B cell (primary cell): ENCODE data around the gene CGNL1. TPM values are rescaled to one million over a fixed set of nuclear protein-coding genes. Genes with fewer than 3 reads are reported as not detected.

Experiments
- ATAC-seq: fragments of 200-7000 bp; cut with Tn5 transposase; one replicate; pipeline ENCODE4 v1.10.0; 2021; ENCODE audit warnings: low read depth, mild to moderate bottlenecking, moderate number of reproducible peaks, moderate library complexity
- CTCF ChIA-PET: fragments of 350-600 bp; sonication (Branson Sonifier 250); formaldehyde crosslinking; loops from one replicate; lab custom pipeline; 2021; ENCODE audit warnings: antibody characterized with exemption, inconsistent platforms; lab: Charles Lee
- POLR2A ChIA-PET: fragments of 350-600 bp; sonication (Branson Sonifier 250); formaldehyde crosslinking; loops from one replicate; lab custom pipeline; 2021; ENCODE audit warnings: antibody characterized with exemption; lab: Charles Lee
- DNase-seq: peaks from one replicate; pipeline ENCODE4 v3.0.0; 2013
- H2AFZ ChIP-seq: 2 replicates; pipeline ENCODE4 v1.6.1; 2012; ENCODE audit warnings: mild to moderate bottlenecking, low read depth, low read length; ENCODE audit not compliant: insufficient read depth, poor library complexity, severe bottlenecking
- H3K27ac ChIP-seq, 2 donors: 1 replicate in 1 of 2; 2 replicates in 1 of 2; pipeline ENCODE4 v1.5.1; 2012 to 2013; ENCODE audit warnings: low read length in 2 of 2, mild to moderate bottlenecking in 2 of 2, moderate library complexity in 1 of 2
- H3K27me3 ChIP-seq, 4 experiments: fragments of 200-600 bp in 1 of 4; sonication (generic) in 1 of 4; replicated peaks in 1 of 4; 1 replicate in 2 of 4; 2 replicates in 2 of 4; pipeline versions ENCODE4 v1.6.1 to v1.7.0; 2013 to 2016; ENCODE audit warnings: low read length in 3 of 4, mild to moderate bottlenecking in 2 of 4, mixed read lengths in 1 of 4, moderate library complexity in 1 of 4; ENCODE audit not compliant: insufficient read depth in 4 of 4, control insufficient read depth in 3 of 4; ENCODE audit errors: control extremely low read depth in 1 of 4
- H3K36me3 ChIP-seq, 2 experiments: replicated peaks in 1 of 2; 1 replicate in 1 of 2; 2 replicates in 1 of 2; pipeline versions ENCODE4 v1.6.1 to v1.7.1; 2013; ENCODE audit warnings: low read length in 1 of 2; ENCODE audit not compliant: insufficient read depth in 2 of 2, control insufficient read depth in 1 of 2; ENCODE audit errors: control extremely low read depth in 1 of 2, extremely low read depth in 1 of 2
- H3K4me1 ChIP-seq, 2 donors: fragments of 200-600 bp in 1 of 2; sonication (generic) in 1 of 2; 1 replicate in 1 of 2; 2 replicates in 1 of 2; pipeline versions ENCODE4 v1.5.1 to v1.6.1; 2013 to 2017; ENCODE audit warnings: low read length in 2 of 2; ENCODE audit not compliant: control insufficient read depth in 2 of 2, insufficient read depth in 2 of 2
- H3K4me2 ChIP-seq: replicated peaks from 2 replicates; pipeline ENCODE3; 2012; ENCODE audit warnings: mild to moderate bottlenecking, low read depth, low read length; ENCODE audit not compliant: poor library complexity, severe bottlenecking
- H3K4me3 ChIP-seq, 5 experiments: fragments of 200-600 bp in 1 of 5; sonication (generic) in 1 of 5; 1 replicate in 3 of 5; 2 replicates in 2 of 5; pipeline versions ENCODE4 v1.5.1 to v1.7.0; 2011 to 2016; ENCODE audit warnings: low read length in 4 of 5, mild to moderate bottlenecking in 4 of 5, low read depth in 2 of 5, control low read depth in 1 of 5, moderate library complexity in 1 of 5; ENCODE audit not compliant: insufficient read depth in 1 of 5; ENCODE audit errors: control extremely low read depth in 1 of 5, extremely low read depth in 1 of 5
- H3K79me2 ChIP-seq: fragments of 200-600 bp; sonication (generic); one replicate; pipeline ENCODE4 v1.6.0; 2016; ENCODE audit warnings: low read length; ENCODE audit not compliant: control insufficient read depth, insufficient read depth
- H3K9ac ChIP-seq: fragments of 200-600 bp; sonication (generic); 2 replicates; pipeline ENCODE4 v1.6.1; 2017; ENCODE audit warnings: mild to moderate bottlenecking, low read length, moderate library complexity
- H3K9me3 ChIP-seq, 3 donors: one replicate each; pipeline versions ENCODE4 v1.6.1 to v1.7.1; 2013; ENCODE audit warnings: low read length in 2 of 3; ENCODE audit not compliant: control insufficient read depth in 2 of 3, insufficient read depth in 1 of 3; ENCODE audit errors: control extremely low read depth in 1 of 3
- H4K20me1 ChIP-seq: 2 replicates; pipeline ENCODE4 v1.6.0; 2012; ENCODE audit warnings: mild to moderate bottlenecking, low read length; ENCODE audit not compliant: insufficient read depth, control insufficient read depth, poor library complexity, severe bottlenecking
- H3K27ac Mint-ChIP-seq: one replicate; pipeline ENCODE4 v1.8.0; 2021; ENCODE audit warnings: mixed read lengths
- H3K27me3 Mint-ChIP-seq: one replicate; pipeline ENCODE4 v1.8.0; 2021; ENCODE audit warnings: mixed read lengths
- H3K4me1 Mint-ChIP-seq: one replicate; pipeline ENCODE4 v1.8.0; 2021; ENCODE audit warnings: mixed read lengths
- H3K4me3 Mint-ChIP-seq: one replicate; pipeline ENCODE4 v1.8.0; 2021; ENCODE audit warnings: mixed read lengths
- H3K9me3 Mint-ChIP-seq: one replicate; pipeline ENCODE4 v1.8.0; 2022; ENCODE audit warnings: mixed read lengths; ENCODE audit not compliant: insufficient read depth
- EZH2 ChIP-seq: IDR thresholded peaks from 2 replicates; pipeline ENCODE4 v1.6.1; 2012; ENCODE audit warnings: borderline replicate concordance, low read depth, mild to moderate bottlenecking, moderate library complexity, low read length; ENCODE audit not compliant: insufficient read depth, poor library complexity, severe bottlenecking
- WGBS: methylation state at CpG from one replicate; pipeline ENCODE4 v1.1.5; 2013; ENCODE audit warnings: missing lambda C conversion rate; ENCODE audit not compliant: insufficient coverage; 5-methylcytosine and 5-hydroxymethylcytosine counted together
- intact Hi-C: fragments of 100-400 bp; cut with micrococcal nuclease; formaldehyde crosslinking; loops from one replicate; pipeline ENCODE4 v1.10.0; 2022
- polyA plus RNA-seq: library from polyadenylated mRNA; depleted of rRNA; stranded (reverse); fragments of >200 nt; gene quantifications from 2 replicates; pipeline ENCODE4 v1.2.3, GENCODE V29; 2012
- total RNA-seq, 2 donors: library from RNA; stranded (reverse); fragments of 120-200 nt in 1 of 2; gene quantifications; 1 replicate in 1 of 2; 2 replicates in 1 of 2; pipeline versions ENCODE4 v1.2.3 to v1.2.4, GENCODE V29; 2013 to 2022
- TF ChIP-seq, protein P1 (sequence below): fragments of 200-600 bp; IDR thresholded peaks from one replicate; pipeline ENCODE4 v1.8.0; 2022; ENCODE audit warnings: antibody characterized with exemption, mild to moderate bottlenecking

Gene CGNL1
- total and polyA plus RNA-seq, 2 donors (not counting 1 experiment from before 2014, with no cell fraction given): 0.03 to 0.12 TPM

DNA sequence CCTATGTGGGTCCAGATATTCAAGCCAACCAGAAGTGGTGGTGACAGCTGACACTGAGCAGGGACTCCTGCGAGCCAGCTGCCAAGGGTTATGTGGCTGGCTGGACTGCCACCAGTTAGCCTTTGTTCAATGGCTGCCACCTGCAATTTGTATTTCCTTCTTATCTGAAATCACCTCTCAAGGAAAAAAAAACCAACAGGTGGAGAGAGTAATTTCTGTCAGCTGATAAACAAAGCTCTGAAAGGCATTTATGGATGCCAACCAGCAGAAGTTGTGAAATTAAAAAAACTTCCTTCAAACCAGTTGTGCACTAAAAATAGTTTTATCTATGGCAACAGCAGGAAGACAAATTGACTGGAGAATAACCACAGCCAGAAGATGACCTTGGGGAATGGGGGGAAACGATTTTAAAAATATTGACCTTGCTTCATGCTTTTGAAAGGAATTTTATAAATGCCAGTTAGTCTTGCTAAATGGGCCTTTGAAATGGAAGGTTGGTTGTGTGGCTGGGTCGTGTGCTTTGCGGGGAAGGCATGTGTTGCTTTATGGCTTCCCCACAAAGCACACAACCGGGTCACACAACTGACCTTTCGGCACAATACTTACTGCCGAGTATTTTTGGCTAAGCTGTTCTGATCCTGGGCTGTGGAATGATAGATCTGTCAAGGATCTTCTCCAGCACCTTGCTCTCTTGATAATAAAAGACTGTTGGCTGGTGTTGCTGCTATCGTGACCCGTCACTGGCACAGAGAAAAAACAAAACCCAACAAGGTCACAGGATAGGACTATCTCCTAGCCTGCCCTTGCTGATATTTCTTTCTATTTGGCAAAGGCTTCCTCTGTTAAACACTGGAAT lies 218.9 kb downstream of the CGNL1 start:
- no peak overlapping the region for H3K9ac ChIP-seq
- no peaks in the 10 kb centered on the region for H4K20me1 ChIP-seq
- POLR2A ChIA-PET: no interaction called here
- Mint-ChIP-seq H3K4me1 (peaks cover 18% of the 10 kb centered on the region), H3K9me3 (peaks cover 2% of the 10 kb centered on the region), H3K27ac (no peak overlapping the region), H3K27me3 (peaks cover 1% of the 10 kb centered on the region), H3K4me3 (no peak overlapping the region)
- no peaks in the 10 kb centered on the region for H3K9me3 ChIP-seq
- no peak for TF ChIP-seq EZH2
- TF ChIP-seq, protein P1, sequence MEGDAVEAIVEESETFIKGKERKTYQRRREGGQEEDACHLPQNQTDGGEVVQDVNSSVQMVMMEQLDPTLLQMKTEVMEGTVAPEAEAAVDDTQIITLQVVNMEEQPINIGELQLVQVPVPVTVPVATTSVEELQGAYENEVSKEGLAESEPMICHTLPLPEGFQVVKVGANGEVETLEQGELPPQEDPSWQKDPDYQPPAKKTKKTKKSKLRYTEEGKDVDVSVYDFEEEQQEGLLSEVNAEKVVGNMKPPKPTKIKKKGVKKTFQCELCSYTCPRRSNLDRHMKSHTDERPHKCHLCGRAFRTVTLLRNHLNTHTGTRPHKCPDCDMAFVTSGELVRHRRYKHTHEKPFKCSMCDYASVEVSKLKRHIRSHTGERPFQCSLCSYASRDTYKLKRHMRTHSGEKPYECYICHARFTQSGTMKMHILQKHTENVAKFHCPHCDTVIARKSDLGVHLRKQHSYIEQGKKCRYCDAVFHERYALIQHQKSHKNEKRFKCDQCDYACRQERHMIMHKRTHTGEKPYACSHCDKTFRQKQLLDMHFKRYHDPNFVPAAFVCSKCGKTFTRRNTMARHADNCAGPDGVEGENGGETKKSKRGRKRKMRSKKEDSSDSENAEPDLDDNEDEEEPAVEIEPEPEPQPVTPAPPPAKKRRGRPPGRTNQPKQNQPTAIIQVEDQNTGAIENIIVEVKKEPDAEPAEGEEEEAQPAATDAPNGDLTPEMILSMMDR: no peak
- H3K79me2 ChIP-seq: no peaks in the 10 kb centered on the region
- no peak overlapping the region for H3K4me2 ChIP-seq
- intact Hi-C loops: no loop called here
- H3K36me3 ChIP-seq: no peaks in the 10 kb centered on the region
- no peak for ATAC-seq
- no peak for DNase-seq
- no peak overlapping the region for H3K27ac ChIP-seq
- peaks cover 19 to 20% of the 10 kb centered on the region in 2 donors for H3K4me1 ChIP-seq
- CTCF ChIA-PET: interaction anchor here (0.6 kb wide), 1 partner anchor 68 kb away, joined by 3 read pairs; no protein-coding TSS in a partner anchor
- no peak overlapping the region for H2AFZ ChIP-seq
- H3K27me3 ChIP-seq: peaks cover 0 to 3% (median 0%) of the 10 kb centered on the region in 4 experiments
- no peak overlapping the region for H3K4me3 ChIP-seq
- WGBS: 60% methylated on average over 4 of the region's 9 CpGs

- Histone ChIP-seq H3K27ac (no peak overlapping the region), H2AFZ (no peak overlapping the region), H4K20me1 (no peaks in the 10 kb centered on the region), H3K27me3 (no peaks in the 10 kb centered on the region), H3K4me1 (peaks cover 10 to 11% of the 10 kb centered on the region in 2 donors), H3K4me2 (no peak overlapping the region), H3K79me2 (no peaks in the 10 kb centered on the region), H3K4me3 (no peak overlapping the region), H3K9ac (no peak overlapping the region), H3K36me3 (no peaks in the 10 kb centered on the region), H3K9me3 (no peaks in the 10 kb centered on the region)
- H3K9me3 Mint-ChIP-seq: peaks cover 2% of the 10 kb centered on the region
- WGBS: 97% methylated on average over 8 of the region's 8 CpGs
- no peak overlapping the region for H3K4me3 Mint-ChIP-seq
- TF ChIP-seq EZH2: no peak
- TF ChIP-seq, protein P1: no peak
- peaks cover 11% of the 10 kb centered on the region for H3K4me1 Mint-ChIP-seq
- H3K27me3 Mint-ChIP-seq: peaks cover 3% of the 10 kb centered on the region
- ChIA-PET CTCF (no interaction called here), POLR2A (no interaction called here)
- H3K27ac Mint-ChIP-seq: no peak overlapping the region
- DNase-seq (no peak), ATAC-seq (no peak)
- intact Hi-C loops: no loop called here
Measured at GRCh38 chr15:57596301-57596855, 220.1 kb downstream of the CGNL1 start.
